ENCODE data around the gene HEPHL1. TPM values are rescaled to one million over a fixed set of nuclear protein-coding genes. Genes with fewer than 3 reads are reported as not detected.

HEPHL1 gene
- polyA plus RNA-seq, 3 donors: not detected

DNA sequence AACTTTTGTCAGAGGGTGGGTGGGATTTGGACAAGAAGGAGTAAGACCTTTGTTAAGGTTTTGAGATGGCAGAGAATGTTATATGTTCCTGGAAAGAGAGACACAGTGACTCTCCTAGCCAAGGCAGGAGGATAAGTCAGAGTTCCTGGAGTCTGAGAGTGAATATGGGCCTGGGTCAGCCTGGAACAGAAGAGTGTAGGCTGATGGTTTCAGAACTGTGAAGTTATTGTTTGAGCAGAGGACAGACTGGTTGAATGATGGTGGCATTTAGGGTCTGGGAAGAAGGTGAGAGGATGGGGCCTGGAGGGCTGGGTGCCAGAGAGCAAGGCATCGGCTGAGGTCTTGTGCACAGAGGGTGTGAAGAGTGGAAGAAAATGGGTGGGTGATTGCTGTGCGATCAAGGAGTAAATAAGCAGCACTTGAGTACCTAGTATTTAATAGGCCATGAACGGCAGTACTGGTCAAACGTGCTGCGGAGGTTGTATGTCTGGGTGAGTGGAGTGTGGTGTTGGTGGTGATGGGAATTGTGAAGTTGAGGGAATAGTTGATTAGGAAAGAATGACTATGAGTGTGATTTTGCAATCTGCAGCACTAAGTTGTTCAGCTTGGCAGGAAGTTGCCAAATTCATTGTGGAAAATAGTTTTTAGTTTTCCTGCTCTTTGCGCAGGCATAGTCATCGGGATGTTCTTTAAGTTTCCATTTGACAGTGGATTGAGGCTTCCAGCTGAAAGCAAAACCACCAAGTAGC is 109.3 kb downstream of the HEPHL1 start:
- Histone ChIP-seq H3K4me3 (replicated peaks in 1 of 3; ENCODE audit: low read depth in 2 of 3, low read length in 3 of 3) (peak overlapping the region; percentile 55 to 97 (median 88)), H4K20me1 (ENCODE audit: insufficient read depth, low read length) (peaks cover 61% of the 10 kb centered on the region), H2AFZ (ENCODE audit: insufficient read depth, low read depth, low read length, poor library complexity, severe bottlenecking) (peak overlapping the region; percentile 91), H3K36me3 (replicated peaks in 1 of 2; ENCODE audit: control insufficient read depth in 1 of 2, insufficient read depth in 2 of 2, low read length in 2 of 2) (no peaks in the 10 kb centered on the region), H3K9ac (ENCODE audit: insufficient read depth, low read length, poor library complexity, severe bottlenecking) (peak overlapping the region; percentile 92), H3K4me1 (ENCODE audit: control insufficient read depth in 1 of 2, insufficient read depth in 2 of 2, low read length in 2 of 2) (peaks cover 62 to 72% of the 10 kb centered on the region in 2 donors), H3K79me2 (ENCODE audit: insufficient read depth, low read length) (peaks cover 62% of the 10 kb centered on the region), H3K9me3 (replicated peaks in 1 of 2; ENCODE audit: control insufficient read depth in 1 of 2, insufficient read depth in 1 of 2, low read length in 2 of 2) (peaks cover 0 to 3% of the 10 kb centered on the region in 2 donors), H3K27me3 (ENCODE audit: control insufficient read depth in 2 of 2, insufficient read depth in 2 of 2, low read length in 2 of 2) (no peaks in the 10 kb centered on the region), H3K27ac (ENCODE audit: low read depth in 1 of 2, low read length in 2 of 2) (peak overlapping the region; percentile 34 to 96), H3K4me2 (replicated peaks; ENCODE audit: extremely low read depth, low read length, poor library complexity, severe bottlenecking) (peak overlapping the region; percentile 87)
- H3K27ac Mint-ChIP-seq: no peak overlapping the region
- H3K36me3 Mint-ChIP-seq: peaks cover 0 to 7% of the 10 kb centered on the region in 2 donors
- 17% methylated on average over 7 of the region's 7 CpGs for WGBS (ENCODE audit: insufficient coverage)
- intact Hi-C loops (cut with micrococcal nuclease): no loop called here
- H3K9me3 Mint-ChIP-seq: peaks cover 0 to 4% (median 3%) of the 10 kb centered on the region in 7 donors
- peak; percentile 12 to 82 (median 77) for DNase-seq
- peaks cover 0 to 6% (median 2%) of the 10 kb centered on the region in 3 donors for H3K27me3 Mint-ChIP-seq (ENCODE audit: low read depth in 3 of 3)
- no peak overlapping the region for H3K4me3 Mint-ChIP-seq
- TF ChIP-seq, protein P1, sequence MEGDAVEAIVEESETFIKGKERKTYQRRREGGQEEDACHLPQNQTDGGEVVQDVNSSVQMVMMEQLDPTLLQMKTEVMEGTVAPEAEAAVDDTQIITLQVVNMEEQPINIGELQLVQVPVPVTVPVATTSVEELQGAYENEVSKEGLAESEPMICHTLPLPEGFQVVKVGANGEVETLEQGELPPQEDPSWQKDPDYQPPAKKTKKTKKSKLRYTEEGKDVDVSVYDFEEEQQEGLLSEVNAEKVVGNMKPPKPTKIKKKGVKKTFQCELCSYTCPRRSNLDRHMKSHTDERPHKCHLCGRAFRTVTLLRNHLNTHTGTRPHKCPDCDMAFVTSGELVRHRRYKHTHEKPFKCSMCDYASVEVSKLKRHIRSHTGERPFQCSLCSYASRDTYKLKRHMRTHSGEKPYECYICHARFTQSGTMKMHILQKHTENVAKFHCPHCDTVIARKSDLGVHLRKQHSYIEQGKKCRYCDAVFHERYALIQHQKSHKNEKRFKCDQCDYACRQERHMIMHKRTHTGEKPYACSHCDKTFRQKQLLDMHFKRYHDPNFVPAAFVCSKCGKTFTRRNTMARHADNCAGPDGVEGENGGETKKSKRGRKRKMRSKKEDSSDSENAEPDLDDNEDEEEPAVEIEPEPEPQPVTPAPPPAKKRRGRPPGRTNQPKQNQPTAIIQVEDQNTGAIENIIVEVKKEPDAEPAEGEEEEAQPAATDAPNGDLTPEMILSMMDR (IDR thresholded peaks at IDR 0.05): no peak
- peaks cover 41% of the 10 kb centered on the region for H3K4me1 Mint-ChIP-seq

DNA sequence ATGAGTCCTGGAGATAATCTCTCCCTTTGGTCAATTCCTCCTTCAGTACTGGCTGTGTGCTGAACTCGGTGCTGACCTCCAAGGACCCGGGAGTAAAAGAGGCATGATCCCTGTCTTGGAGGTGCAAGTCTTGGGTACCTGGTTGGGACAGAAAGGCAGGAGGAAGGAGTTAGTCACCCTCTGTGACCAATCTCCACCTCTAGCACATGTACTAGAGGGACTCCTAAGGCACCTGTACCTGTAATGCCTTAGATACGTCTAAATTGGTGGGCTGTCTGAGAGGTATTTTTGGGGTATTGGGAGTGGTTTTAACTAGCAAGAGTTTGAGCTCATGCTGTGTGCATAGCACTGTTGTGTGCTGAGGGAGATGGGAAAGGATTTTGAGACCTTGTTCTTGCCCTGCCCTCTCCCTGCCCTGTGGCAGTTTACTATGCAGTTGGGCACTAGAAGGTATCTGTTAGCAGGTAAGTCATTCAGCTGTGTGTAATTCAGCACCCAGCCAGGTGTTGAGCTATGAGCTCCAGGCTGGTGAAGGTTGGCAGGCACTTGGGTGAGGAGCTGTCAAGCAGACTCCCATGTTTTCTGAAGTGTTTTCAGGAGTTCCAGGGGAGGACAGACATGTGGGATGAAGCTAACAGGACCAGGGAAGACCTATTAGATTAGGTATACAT is 110.0 kb downstream of the HEPHL1 start:
- Histone ChIP-seq H3K27ac (ENCODE audit: low read depth in 1 of 2, low read length in 2 of 2) (peak overlapping the region; percentile 8 to 96), H3K4me3 (replicated peaks in 1 of 3; ENCODE audit: low read depth in 2 of 3, low read length in 3 of 3) (peak overlapping the region; percentile 55 to 97 (median 88)), H2AFZ (ENCODE audit: insufficient read depth, low read depth, low read length, poor library complexity, severe bottlenecking) (peak overlapping the region; percentile 91), H3K36me3 (replicated peaks in 1 of 2; ENCODE audit: control insufficient read depth in 1 of 2, insufficient read depth in 2 of 2, low read length in 2 of 2) (no peaks in the 10 kb centered on the region), H3K4me1 (ENCODE audit: control insufficient read depth in 1 of 2, insufficient read depth in 2 of 2, low read length in 2 of 2) (peaks cover 69 to 79% of the 10 kb centered on the region in 2 donors), H3K27me3 (ENCODE audit: control insufficient read depth in 2 of 2, insufficient read depth in 2 of 2, low read length in 2 of 2) (no peaks in the 10 kb centered on the region), H3K79me2 (ENCODE audit: insufficient read depth, low read length) (peaks cover 69% of the 10 kb centered on the region), H4K20me1 (ENCODE audit: insufficient read depth, low read length) (peaks cover 68% of the 10 kb centered on the region), H3K9ac (ENCODE audit: insufficient read depth, low read length, poor library complexity, severe bottlenecking) (peak overlapping the region; percentile 92), H3K9me3 (replicated peaks in 1 of 2; ENCODE audit: control insufficient read depth in 1 of 2, insufficient read depth in 1 of 2, low read length in 2 of 2) (no peaks in the 10 kb centered on the region), H3K4me2 (replicated peaks; ENCODE audit: extremely low read depth, low read length, poor library complexity, severe bottlenecking) (peak overlapping the region; percentile 87)
- intact Hi-C loops (cut with micrococcal nuclease): no loop called here
- peaks cover 0 to 6% (median 2%) of the 10 kb centered on the region in 3 donors for H3K27me3 Mint-ChIP-seq (ENCODE audit: low read depth in 3 of 3)
- H3K9me3 Mint-ChIP-seq: peaks cover 0 to 2% (median 0%) of the 10 kb centered on the region in 7 donors
- peaks cover 4 to 10% of the 10 kb centered on the region in 2 donors for H3K36me3 Mint-ChIP-seq
- H3K27ac Mint-ChIP-seq: no peak overlapping the region
- TF ChIP-seq, protein P1 (IDR thresholded peaks at IDR 0.05): no peak
- WGBS (ENCODE audit: insufficient coverage): no CpG with 5 or more reads among the region's 3 CpGs
- peaks cover 48% of the 10 kb centered on the region for H3K4me1 Mint-ChIP-seq
- DNase-seq: no peak
- H3K4me3 Mint-ChIP-seq: no peak overlapping the region

Data from CD14-positive monocyte (primary cell).